ENCODE measurements around the gene QRFP.
"Not testable (repeated sequence)": the region's sequence is repeated elsewhere in the genome, so short reads cannot be mapped to it uniquely, and the experiment has no call there.

The QRFP gene

GRCh38 chr9:130849356-130849755, 47.3 kb downstream of the QRFP start:
- peaks cover 12% of the 10 kb centered on the region for H3K4me1 ChIP-seq (ENCODE audit: low read depth, poor library complexity, severe bottlenecking)
- H3K79me2 ChIP-seq (ENCODE audit: insufficient read depth, low read depth), result peaks cover 14% of the 10 kb centered on the region; the same call in 1 of the 2 replicates
- H3K4me3 ChIP-seq (IDR thresholded peaks at IDR 0.05; ENCODE audit: insufficient read depth, low read depth, low read length), result no peak overlapping the region
- H3K27ac ChIP-seq, result no peak overlapping the region
- TF ChIP-seq, protein P1, sequence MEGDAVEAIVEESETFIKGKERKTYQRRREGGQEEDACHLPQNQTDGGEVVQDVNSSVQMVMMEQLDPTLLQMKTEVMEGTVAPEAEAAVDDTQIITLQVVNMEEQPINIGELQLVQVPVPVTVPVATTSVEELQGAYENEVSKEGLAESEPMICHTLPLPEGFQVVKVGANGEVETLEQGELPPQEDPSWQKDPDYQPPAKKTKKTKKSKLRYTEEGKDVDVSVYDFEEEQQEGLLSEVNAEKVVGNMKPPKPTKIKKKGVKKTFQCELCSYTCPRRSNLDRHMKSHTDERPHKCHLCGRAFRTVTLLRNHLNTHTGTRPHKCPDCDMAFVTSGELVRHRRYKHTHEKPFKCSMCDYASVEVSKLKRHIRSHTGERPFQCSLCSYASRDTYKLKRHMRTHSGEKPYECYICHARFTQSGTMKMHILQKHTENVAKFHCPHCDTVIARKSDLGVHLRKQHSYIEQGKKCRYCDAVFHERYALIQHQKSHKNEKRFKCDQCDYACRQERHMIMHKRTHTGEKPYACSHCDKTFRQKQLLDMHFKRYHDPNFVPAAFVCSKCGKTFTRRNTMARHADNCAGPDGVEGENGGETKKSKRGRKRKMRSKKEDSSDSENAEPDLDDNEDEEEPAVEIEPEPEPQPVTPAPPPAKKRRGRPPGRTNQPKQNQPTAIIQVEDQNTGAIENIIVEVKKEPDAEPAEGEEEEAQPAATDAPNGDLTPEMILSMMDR (conservative IDR thresholded peaks at IDR 0.05; ENCODE audit: low read depth, low read length), result no peak
- H4K20me1 ChIP-seq (ENCODE audit: insufficient read depth), result no peaks in the 10 kb centered on the region
- H3K4me2 ChIP-seq, result no peak overlapping the region
- H3K9ac ChIP-seq, result no peak overlapping the region
- H3K27me3 ChIP-seq (ENCODE audit: insufficient read depth, low read depth), result no peaks in the 10 kb centered on the region
- no peak overlapping the region for H2AFZ ChIP-seq (ENCODE audit: low read depth)
- H3K36me3 ChIP-seq (ENCODE audit: insufficient read depth), result no peaks in the 10 kb centered on the region

- Histone ChIP-seq H3K79me2 (ENCODE audit: insufficient read depth, low read depth) (peaks cover 14% of the 10 kb centered on the region; the same call in 1 of the 2 replicates), H3K4me1 (ENCODE audit: low read depth, poor library complexity, severe bottlenecking) (peaks cover 12% of the 10 kb centered on the region)
- not testable (repeated sequence) for H2AFZ ChIP-seq (ENCODE audit: low read depth); H3K4me3 ChIP-seq (IDR thresholded peaks at IDR 0.05; ENCODE audit: insufficient read depth, low read depth, low read length); H4K20me1 ChIP-seq (ENCODE audit: insufficient read depth); H3K9ac ChIP-seq; H3K36me3 ChIP-seq (ENCODE audit: insufficient read depth); H3K27ac ChIP-seq; H3K27me3 ChIP-seq (ENCODE audit: insufficient read depth, low read depth); H3K4me2 ChIP-seq
These were observed 48.1 kb downstream of the QRFP start for GRCh38 chr9:130848514-130848913.

DNA sequence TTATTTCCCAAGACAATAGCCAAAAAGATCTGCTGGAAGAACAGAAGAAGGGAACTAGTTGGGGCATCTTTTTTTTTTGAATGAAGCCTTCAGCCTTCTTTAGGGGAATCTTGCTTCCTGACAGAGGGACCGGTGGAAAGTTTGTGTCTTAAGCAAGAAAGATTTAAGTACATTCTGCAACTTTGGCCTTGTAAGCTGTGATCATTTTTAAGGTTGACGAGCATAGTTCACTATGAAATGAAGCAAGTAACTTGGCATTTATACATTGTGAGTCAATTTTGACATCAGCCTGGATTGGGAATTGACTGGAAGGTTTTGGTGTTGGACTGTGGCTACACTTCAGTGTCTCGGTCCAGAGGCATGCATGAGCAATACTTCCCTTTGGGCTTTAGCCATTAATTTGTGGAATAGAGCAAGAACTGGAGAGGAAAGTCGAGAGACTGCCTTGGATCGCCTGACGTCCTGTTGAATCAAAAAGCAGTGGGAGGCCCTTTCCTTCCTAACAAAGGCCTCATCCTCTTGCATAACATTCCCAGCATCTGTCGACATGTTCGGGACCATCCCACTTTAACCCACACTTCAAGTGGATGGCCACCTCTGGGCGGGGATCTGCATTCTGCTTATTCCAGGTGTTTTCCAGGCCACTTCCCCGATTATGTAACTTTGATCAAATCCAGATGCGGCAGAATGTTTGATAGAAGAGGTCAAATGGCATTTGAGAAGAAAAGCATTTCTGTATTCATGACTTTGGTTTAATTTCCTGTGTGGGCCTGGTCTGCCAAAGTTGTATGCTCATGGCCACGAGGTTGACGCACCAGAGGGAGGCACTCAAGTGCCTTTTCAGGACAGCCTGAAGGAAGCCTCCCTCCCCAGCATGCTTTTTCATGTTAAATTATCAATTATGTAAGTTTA, 49.0 kb downstream of the QRFP start:
- no peak overlapping the region for H3K4me2 ChIP-seq
- H2AFZ ChIP-seq (ENCODE audit: low read depth), result no peak overlapping the region
- no peak overlapping the region for H3K4me3 ChIP-seq (IDR thresholded peaks at IDR 0.05; ENCODE audit: insufficient read depth, low read depth, low read length)
- H3K4me1 ChIP-seq (ENCODE audit: low read depth, poor library complexity, severe bottlenecking), result peaks cover 12% of the 10 kb centered on the region
- no peak overlapping the region for H3K27ac ChIP-seq
- H3K36me3 ChIP-seq (ENCODE audit: insufficient read depth), result no peaks in the 10 kb centered on the region
- H3K79me2 ChIP-seq (ENCODE audit: insufficient read depth, low read depth), result peaks cover 16% of the 10 kb centered on the region; the same call in 1 of the 2 replicates
- TF ChIP-seq, protein P1 (conservative IDR thresholded peaks at IDR 0.05; ENCODE audit: low read depth, low read length), result no peak
- H4K20me1 ChIP-seq (ENCODE audit: insufficient read depth), result no peaks in the 10 kb centered on the region
- H3K9ac ChIP-seq, result no peak overlapping the region
- no peaks in the 10 kb centered on the region for H3K27me3 ChIP-seq (ENCODE audit: insufficient read depth, low read depth)

DNA sequence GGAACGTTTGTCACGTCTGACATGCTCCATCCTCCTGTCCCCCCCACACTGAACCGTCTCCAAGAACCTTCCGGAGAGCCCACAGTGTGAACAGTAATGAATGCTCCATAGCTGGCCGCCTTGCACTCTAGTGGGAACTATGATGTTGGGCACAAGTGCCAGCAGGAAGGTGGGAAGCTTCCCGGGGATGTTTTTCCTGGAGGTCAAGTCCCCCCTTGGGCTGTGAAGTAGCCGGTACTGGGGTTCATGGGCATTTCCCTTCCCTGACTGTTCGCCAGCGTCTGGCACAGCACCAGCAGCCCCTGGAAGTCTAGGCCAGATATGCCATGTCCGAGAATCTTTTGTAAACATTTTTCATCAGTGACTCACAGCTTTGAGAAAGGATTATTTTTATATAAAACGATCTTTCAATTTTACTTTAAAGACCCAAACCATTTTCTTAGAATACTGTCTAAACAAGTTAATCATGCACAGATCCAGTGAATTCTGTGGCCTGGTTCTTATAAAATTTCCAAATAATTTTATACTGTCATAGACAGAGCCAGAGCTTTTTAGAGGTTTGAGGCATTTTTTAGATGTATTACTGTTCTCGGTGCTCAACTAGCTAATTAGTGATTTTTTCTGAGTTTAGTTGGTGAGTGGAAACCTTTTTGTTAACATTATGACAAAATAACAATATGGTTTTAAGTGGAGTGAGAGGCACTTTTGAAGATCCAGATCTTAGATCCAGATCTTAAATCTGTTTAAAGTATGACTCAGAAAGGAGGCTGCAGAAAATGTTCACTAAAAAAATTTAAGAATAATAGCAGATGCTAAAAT, 49.9 kb downstream of the QRFP start:
- Histone ChIP-seq H3K4me2 (no peak overlapping the region), H2AFZ (ENCODE audit: low read depth) (no peak overlapping the region), H3K9ac (no peak overlapping the region), H3K36me3 (ENCODE audit: insufficient read depth) (no peaks in the 10 kb centered on the region), H3K4me3 (IDR thresholded peaks at IDR 0.05; ENCODE audit: insufficient read depth, low read depth, low read length) (no peak overlapping the region), H4K20me1 (ENCODE audit: insufficient read depth) (no peaks in the 10 kb centered on the region), H3K27me3 (ENCODE audit: insufficient read depth, low read depth) (no peaks in the 10 kb centered on the region), H3K79me2 (ENCODE audit: insufficient read depth, low read depth) (peaks cover 21% of the 10 kb centered on the region; the same call in 1 of the 2 replicates), H3K27ac (no peak overlapping the region), H3K4me1 (ENCODE audit: low read depth, poor library complexity, severe bottlenecking) (peaks cover 12% of the 10 kb centered on the region)
- TF ChIP-seq, protein P1 (conservative IDR thresholded peaks at IDR 0.05; ENCODE audit: low read depth, low read length), result no peak
